Occipital lobe (tissue), 2 donors: ENCODE data around the gene FAM118A. TPM values are rescaled to one million over a fixed set of nuclear protein-coding genes. Genes with fewer than 3 reads are reported as not detected.
"Not testable (repeated sequence)": the region's sequence is repeated elsewhere in the genome, so short reads cannot be mapped to it uniquely, and the experiment has no call there.

Experiments
- DNase-seq: peaks from one replicate; lab custom pipeline; 2025; lab: John Stamatoyannopoulos, UW
- total RNA-seq: library from RNA; depleted of rRNA; stranded (reverse); fragments of >200 nt; gene quantifications from one replicate; pipeline ENCODE4 v1.2.3, GENCODE V29; 2014

The FAM118A gene
- total RNA-seq, 1 donor from 2014 or later: 6.2 TPM

GRCh38 chr22:45281010-45281409, 28.7 kb upstream of the FAM118A start:
- DNase-seq: no peak

DNA sequence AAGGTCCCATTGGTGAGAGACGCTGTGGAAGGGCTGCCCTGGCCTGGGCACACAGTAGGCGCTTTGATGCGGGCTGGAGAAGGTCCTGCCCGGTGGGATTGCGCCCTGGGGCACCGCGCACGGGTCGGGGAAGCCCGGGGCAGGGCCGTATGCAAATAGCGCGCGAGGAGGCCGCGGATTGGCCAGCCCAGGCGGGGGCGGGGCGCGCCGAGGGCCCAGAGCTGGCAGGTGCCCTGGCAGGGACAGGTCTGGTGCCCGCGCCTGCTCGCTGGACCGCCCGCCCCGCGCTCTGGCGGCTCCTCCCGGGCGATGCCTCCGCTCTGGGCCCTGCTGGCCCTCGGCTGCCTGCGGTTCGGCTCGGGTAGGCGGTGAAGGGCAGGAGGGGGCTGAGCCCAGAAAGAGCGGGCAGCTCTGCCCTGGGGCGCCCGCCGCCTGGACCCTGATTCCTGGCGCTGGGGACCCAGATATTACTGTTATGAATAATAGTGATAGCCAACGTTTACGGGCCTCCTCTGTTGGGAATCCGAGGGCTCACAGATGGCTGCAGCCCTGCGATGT, 24.9 kb upstream of the FAM118A start, which contains the start of gene UPK3A:
TSS of gene UPK3A (plus strand) at position 245 of the 558 bp plus-strand sequence. CDS start at position 310, 65 bp downstream.
- no peak for DNase-seq

GRCh38 chr22:45285263-45286058, 24.3 kb upstream of the FAM118A start:
- DNase-seq: no peak

DNA sequence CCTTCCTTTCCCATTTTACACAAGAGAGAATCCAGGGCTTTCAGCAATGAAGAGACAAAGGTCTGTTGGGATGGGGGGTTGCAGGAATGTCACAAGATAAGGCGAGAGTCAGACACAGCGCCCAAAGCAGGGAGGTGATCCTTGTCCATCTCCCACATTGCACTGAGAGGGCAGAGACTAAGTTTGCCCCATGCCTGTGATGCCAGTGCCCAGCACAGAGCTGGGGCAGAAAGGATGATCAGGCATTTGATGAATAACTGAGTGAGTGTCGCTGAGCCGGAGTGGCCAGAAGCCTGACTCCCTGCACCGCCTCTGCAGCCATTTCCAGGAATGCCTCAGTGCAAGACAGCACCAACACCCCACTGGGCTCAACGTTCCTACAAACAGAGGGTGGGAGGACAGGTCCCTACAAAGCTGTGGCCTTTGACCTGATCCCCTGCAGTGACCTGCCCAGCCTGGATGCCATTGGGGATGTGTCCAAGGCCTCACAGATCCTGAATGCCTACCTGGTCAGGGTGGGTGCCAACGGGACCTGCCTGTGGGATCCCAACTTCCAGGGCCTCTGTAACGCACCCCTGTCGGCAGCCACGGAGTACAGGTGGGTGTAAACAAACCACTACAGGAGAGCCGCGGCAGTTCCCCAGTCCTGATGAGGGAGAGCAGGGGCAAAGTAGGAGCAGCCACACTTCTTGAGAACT, 22.7 kb upstream of the FAM118A start:
- no peak for DNase-seq

GRCh38 chr22:45290410-45290936, 19.3 kb upstream of the FAM118A start:
- DNase-seq: no peak

DNA sequence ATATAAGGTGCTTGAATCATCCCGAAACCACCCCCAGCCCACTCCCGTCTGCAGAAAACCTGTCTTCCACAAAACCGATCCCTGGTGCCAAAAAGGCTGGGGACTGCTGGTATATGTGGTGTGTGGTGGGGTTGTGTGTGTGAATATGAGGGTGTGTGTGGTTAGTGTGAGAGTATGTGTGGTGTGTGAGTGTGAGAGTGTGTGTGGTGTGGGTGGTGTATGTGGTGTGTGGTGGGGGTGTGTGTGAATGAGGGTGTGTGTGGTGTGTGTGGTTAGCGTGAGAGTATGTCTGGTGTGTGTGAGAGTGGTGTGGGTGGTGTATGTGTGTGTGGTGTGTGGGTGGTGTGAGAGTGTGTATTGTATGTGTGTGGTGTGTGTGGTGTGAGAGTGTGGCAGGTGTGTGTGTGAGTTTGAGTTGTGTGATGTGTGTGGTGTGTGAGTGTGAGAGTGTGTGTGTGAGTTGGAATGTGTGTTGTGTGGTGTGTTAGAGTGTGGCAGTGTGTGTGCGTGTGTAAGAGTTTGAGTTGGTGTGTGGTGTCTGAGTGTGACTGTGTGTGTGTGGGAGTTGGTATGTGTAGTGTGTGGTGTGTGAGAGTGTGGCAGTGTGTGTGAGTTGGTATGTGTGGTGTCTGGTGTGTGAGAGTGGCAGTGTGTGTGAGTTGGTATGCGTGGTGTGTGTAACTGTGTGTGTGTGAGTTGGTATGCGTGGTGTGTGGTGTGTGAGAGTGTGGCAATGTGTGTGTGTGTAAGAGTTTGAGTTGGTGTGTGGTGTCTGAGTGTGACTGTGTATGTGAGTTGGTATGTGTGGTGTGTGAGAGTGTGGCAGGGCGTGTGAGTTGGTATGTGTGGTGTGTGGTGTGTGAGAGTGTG, 18.4 kb upstream of the FAM118A start:
- DNase-seq: no peak

- no peak for DNase-seq
These were observed 17.8 kb upstream of the FAM118A start for GRCh38 chr22:45291931-45292290.

- no peak for DNase-seq
These were observed 16.8 kb upstream of the FAM118A start for GRCh38 chr22:45292731-45293442.

GRCh38 chr22:45294030-45294429, 15.7 kb upstream of the FAM118A start:
- DNase-seq: no peak

GRCh38 chr22:45295004-45295403, 14.7 kb upstream of the FAM118A start:
- DNase-seq: not testable (repeated sequence)

DNA sequence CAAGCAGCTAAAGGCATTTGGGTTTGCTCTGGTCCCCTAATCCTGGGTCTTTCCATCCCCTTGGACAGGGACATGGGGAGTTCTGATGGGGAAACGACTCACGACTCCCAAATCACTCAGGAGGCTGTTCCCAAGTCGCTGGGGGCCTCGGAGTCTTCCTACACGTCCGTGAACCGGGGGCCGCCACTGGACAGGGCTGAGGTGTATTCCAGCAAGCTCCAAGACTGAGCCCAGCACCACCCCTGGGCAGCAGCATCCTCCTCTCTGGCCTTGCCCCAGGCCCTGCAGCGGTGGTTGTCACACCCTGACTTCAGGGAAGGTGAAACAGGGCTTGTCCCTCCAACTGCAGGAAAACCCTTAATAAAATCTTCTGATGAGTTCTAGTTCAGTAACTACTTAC, 14.2 kb upstream of the FAM118A start:
- DNase-seq: no peak

GRCh38 chr22:45296628-45297297, 13.0 kb upstream of the FAM118A start:
- DNase-seq: no peak

DNA sequence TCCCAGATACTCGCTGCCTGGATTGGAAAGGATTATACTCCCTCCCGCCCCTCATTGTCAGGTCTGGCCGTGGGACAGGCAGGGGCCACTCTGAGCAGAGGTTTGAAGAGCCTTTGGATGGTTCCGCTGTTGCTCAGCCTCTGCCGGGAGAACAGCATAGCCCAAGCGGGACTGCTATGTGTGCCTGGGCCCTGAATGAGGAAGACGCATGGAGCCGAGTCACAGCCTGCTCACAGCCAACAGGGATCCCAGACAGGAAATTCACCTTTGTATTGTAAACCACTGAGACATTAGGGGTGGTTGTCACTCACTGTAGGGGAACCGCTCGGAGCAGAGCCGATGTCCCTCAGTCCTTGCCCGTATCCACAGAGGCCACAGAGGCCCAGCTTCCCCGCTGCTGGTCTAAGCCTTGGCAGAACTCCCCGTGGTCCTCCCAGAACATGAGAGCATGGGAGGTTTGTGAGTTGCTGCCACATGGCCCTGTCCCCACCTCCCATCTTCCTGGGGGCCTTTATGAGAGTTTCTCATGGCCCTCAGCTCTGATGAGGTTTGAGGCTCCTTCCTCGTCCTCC, 10.7 kb upstream of the FAM118A start:
- DNase-seq: no peak

GRCh38 chr22:45302751-45303150, 7.0 kb upstream of the FAM118A start:
- no peak for DNase-seq

GRCh38 chr22:45303181-45303580, 6.6 kb upstream of the FAM118A start:
- DNase-seq: no peak

DNA sequence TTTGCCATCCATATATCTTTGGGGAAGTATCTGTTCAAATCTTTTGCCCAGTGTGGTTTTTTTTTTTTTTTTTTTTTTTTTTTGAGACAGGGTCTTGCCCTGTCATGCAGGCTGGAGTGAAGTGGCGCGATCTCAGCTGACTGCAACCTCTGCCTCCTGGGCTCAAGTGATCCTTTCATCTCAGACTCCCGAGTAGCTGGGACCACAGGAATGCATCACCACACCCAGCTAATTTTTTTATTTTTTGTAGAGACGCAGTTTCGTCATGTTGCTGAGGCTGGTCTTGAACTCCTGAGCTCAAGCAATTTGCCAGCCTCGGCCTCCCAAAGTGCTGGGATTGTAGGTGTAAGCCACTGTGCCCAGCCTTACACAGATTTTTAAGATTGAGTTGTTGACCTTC, 4.8 kb upstream of the FAM118A start:
- no peak for DNase-seq

- DNase-seq: no peak
These were observed 4.2 kb upstream of the FAM118A start for GRCh38 chr22:45305456-45306075.

- DNase-seq: no peak
These were observed 3.6 kb upstream of the FAM118A start for GRCh38 chr22:45306139-45306538.

DNA sequence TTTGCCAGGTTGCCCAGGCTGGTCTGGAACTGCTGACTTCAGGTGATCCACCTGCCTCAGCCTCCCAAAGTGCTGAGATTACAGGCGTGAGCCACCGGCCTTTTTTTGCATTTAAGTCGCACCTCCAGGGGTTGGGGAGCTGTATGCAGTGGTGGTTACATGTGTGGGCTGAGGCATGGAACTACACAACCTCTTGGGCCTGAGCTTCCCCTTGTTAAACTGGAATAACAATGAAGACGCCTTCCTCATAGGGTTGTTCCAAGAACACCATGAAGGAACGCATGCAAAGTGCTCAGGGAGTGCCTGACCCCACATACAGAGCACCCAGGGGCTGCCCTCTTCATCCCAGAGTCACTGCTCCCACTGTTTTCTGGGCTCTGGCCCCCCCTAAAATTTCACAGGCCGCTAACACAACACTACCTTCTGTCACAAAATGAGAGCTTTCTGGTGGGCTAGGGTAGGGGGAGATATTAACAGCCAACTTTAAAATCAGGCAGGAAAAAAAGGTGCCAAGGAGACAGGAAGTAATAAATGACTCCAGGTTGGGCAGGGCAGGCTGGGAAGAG, 1.3 kb upstream of the FAM118A start:
- DNase-seq: no peak
